ENCODE measurements around the gene ATP6V1B1. TPM values are rescaled to one million over a fixed set of nuclear protein-coding genes. Genes with fewer than 3 reads are reported as not detected.

The ATP6V1B1 gene
- total RNA-seq, 4 donors from 2014 or later: 7.3 to 110 (median 55.0) TPM

DNA sequence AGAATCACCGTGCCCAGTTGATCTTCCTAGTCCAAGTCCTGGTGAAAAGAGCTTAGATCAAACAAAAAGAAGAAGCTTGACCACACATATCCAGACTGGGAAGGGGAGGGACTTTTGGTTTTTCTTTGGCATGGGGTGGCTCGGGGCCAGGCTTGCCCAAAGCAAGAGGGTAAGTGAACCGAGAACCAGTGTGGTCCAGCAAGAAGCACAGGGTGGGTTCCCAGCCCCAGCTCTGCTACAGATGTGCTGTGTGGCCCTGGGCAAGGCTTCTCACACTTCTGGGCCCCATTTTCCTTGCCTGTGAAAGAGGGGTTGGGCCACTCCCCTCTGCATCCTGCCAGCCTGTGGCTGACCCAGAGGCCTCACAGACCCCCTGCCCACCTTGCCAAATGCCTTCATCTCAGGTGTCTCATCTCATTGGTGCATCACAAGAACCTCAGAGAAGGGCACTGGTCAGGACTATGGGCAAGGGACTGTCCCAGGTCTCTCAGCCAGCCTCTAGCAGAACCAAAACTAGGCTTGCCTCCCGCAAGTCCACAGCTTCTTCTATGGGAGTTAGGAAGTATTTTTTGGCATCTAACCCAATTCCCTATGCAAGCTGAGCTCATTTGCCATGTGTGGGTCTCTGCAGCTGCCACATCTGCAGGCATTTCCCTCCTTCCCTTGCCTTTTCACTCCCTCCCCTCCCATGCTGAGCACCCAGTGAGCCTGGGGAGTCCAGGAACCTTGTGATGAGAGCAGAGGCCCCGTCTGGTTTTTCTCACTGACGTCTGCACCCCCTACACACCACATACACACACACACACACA, 6.9 kb downstream of the ATP6V1B1 start:
- no peak overlapping the region for H3K4me3 ChIP-seq (ENCODE audit: low read depth, poor library complexity, severe bottlenecking)
- no peak for TF ChIP-seq POLR2A (IDR thresholded peaks at IDR 0.05)
- TF ChIP-seq, protein P1, sequence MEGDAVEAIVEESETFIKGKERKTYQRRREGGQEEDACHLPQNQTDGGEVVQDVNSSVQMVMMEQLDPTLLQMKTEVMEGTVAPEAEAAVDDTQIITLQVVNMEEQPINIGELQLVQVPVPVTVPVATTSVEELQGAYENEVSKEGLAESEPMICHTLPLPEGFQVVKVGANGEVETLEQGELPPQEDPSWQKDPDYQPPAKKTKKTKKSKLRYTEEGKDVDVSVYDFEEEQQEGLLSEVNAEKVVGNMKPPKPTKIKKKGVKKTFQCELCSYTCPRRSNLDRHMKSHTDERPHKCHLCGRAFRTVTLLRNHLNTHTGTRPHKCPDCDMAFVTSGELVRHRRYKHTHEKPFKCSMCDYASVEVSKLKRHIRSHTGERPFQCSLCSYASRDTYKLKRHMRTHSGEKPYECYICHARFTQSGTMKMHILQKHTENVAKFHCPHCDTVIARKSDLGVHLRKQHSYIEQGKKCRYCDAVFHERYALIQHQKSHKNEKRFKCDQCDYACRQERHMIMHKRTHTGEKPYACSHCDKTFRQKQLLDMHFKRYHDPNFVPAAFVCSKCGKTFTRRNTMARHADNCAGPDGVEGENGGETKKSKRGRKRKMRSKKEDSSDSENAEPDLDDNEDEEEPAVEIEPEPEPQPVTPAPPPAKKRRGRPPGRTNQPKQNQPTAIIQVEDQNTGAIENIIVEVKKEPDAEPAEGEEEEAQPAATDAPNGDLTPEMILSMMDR (IDR thresholded peaks at IDR 0.05): no peak
- peak in 1 of 2 donors; percentile 54 for DNase-seq (ENCODE audit: low spot score in 2 of 2)
- intact Hi-C loops (cut with DNase I; ENCODE audit: low total_unique reads): no loop called here
- 67 to 71% methylated on average over 6 of the region's 6 CpGs for WGBS, 2 donors

DNA sequence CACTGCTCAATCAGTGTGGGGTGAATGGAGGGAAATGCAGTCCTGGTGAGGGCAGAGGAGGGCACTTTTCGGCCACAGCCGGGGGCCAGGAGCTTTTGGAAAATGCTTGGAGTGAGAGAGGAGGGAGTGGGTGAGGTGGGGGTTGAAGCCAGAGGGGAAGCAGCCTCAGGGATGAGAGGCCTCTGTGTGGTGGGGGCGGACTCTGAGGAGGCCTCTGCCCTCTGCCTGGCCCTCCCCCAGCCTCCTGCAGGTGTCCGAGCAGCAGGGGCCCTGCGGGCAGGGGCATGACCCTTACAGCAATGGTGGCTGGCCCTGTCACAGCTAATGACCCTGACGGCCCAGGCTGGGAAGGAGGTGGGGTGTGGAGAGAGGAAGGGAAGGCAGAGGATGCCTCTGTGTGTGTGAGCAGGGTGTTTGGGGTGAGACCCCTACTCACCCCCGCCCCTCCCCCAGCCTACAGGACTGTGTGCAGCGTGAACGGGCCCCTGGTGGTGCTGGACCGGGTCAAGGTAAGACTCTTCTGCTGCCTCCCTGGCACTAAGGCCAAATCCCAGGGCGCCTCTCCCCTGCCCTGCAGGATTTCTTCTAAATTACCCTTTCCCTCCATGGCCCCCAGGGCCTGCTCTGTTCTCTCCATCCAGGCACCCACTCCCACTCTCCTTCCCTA, 7.6 kb downstream of the ATP6V1B1 start:
- DNase-seq (ENCODE audit: low spot score in 2 of 2): peak in 1 of 2 donors; percentile 67
- intact Hi-C loops (cut with DNase I; ENCODE audit: low total_unique reads): no loop called here
- TF ChIP-seq, protein P1 (IDR thresholded peaks at IDR 0.05): no peak
- TF ChIP-seq POLR2A (IDR thresholded peaks at IDR 0.05): no peak
- H3K4me3 ChIP-seq (ENCODE audit: low read depth, poor library complexity, severe bottlenecking): no peak overlapping the region
- 85 to 86% methylated on average over 11 of the region's 11 CpGs for WGBS, 2 donors

DNA sequence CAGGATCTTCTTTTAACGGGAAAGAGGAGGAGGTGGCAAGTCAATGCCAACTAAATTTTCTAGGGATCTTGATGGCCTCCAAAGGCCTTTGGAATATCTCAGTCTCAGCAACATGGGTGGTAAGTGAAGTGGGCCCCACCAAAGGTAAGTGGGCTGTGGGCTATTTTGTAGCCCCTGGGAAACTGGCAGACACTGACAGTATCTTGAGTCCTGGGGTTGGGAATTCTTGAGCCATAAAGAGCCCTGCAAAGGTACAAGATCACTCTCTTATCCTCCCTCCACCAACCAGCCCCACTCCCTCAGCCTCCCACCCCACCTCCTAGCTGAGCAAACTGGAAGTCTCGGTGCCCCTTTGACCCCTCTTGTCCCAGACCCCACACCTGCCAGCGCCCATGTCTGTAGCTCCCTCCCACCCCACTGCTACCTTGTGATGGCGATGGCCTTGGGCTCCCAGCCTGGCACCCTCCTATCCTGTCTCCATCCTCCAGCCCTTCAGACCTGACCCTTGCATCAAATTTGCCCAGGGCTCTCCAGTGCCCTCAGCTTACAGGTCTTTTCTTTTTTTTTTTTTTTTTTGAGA, 8.5 kb downstream of the ATP6V1B1 start:
- intact Hi-C loops (cut with DNase I; ENCODE audit: low total_unique reads): no loop called here
- H3K4me3 ChIP-seq (ENCODE audit: low read depth, poor library complexity, severe bottlenecking): no peak overlapping the region
- WGBS, 2 donors: 84 to 87% methylated on average over 4 of the region's 4 CpGs
- TF ChIP-seq, protein P1 (IDR thresholded peaks at IDR 0.05): no peak
- TF ChIP-seq POLR2A (IDR thresholded peaks at IDR 0.05): no peak
- DNase-seq (ENCODE audit: low spot score in 2 of 2): peak in 1 of 2 donors; percentile 66

DNA sequence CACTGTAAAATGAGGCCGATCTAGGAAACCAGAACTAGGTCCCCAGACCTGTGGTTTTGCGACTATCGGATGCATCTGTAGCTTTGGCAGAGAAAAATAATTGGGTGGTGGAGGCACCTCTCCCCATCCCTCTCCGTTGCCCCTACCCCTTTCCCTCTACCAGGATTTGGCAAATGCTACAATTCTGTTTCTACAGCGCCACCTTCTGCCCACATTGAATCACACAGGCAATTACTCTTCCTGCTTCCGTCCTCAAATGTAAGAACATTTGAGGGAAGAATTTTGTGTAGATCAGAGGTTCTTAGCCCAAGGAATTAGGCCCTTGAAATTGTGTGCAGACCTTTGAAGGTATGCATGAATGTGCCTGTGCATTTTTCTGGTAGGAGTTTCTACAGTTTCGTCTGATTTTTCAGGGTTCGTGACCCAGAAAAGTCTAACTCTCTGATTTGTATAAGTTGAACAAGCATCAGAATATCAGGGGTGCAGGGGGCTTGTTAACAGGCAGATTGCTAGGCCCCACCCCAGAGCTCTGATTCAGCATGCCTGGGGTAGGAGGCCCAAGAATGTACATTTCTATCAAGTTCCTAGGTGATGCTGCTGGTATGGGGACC, 11.2 kb downstream of the ATP6V1B1 start:
- intact Hi-C loops (cut with DNase I; ENCODE audit: low total_unique reads): loop anchor here (5.0 kb wide), 1 partner anchor 75 kb away; no protein-coding TSS in a partner anchor
- TF ChIP-seq, protein P1 (IDR thresholded peaks at IDR 0.05): no peak
- WGBS, 2 donors: 19 to 26% methylated on average over 8 of the region's 8 CpGs
- no peak overlapping the region for H3K4me3 ChIP-seq (ENCODE audit: low read depth, poor library complexity, severe bottlenecking)
- peak; percentile 35 to 86 for DNase-seq (ENCODE audit: low spot score in 2 of 2)

DNA sequence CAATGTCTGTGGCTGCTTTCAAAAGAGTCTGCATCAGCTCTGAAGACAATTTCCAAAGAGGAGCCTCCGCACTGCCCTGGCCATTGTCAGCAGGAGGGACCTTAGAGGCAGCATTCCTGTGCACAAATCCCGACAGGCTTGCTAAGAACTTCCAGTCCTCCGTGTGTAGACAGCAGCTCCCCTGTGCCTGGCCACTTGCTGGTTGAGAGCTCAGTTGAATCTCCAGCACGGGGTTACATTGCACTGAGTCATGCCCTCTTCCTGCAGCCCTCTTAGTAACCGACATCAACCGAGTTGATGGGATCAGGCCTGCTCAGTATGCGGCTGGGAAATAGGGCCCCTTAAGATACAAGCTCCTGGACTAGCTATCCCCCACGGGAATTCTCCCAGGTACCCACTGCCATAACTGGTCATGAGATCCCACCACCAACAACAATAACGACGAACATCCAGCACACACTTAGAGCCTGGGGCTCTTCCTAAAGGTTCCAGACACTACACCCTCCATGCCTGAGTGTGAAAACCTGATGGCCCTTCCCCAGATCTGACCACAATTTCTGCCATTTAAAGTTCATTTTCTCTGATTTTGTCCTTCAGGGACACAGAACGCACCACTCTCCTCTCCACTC, 12.0 kb downstream of the ATP6V1B1 start:
- TF ChIP-seq POLR2A (IDR thresholded peaks at IDR 0.05): no peak
- TF ChIP-seq, protein P1 (IDR thresholded peaks at IDR 0.05): no peak
- no peak overlapping the region for H3K4me3 ChIP-seq (ENCODE audit: low read depth, poor library complexity, severe bottlenecking)
- DNase-seq (ENCODE audit: low spot score in 2 of 2): peak in 1 of 2 donors; percentile 72
- WGBS, 2 donors: 53 to 57% methylated on average over 11 of the region's 11 CpGs
- intact Hi-C loops (cut with DNase I; ENCODE audit: low total_unique reads): loop anchor here (5.0 kb wide), 1 partner anchor 75 kb away; no protein-coding TSS in a partner anchor
